GM11168 (cell line): Measurements from ENCODE around the gene THBS2.
"Not testable (repeated sequence)": the region's sequence is repeated elsewhere in the genome, so short reads cannot be mapped to it uniquely, and the experiment has no call there.

Source experiments
- in situ Hi-C: fragments of 300-500 bp; cut with MboI; formaldehyde crosslinking; loops from one replicate; pipeline ENCODE4 v1.12.0; 2022; ENCODE audit warnings: low sequenced_read_pairs; ENCODE audit not compliant: unreplicated experiment

The THBS2 gene

GRCh38 chr6:169274781-169275180 lies 21.1 kb upstream of the THBS2 start:
- in situ Hi-C loops, result no loop called here

- in situ Hi-C loops, result no loop called here
These were observed 19.9 kb upstream of the THBS2 start for GRCh38 chr6:169273511-169273910.

- in situ Hi-C loops, result no loop called here
These were observed 18.2 kb upstream of the THBS2 start for GRCh38 chr6:169271877-169272216.

GRCh38 chr6:169271158-169271876 lies 17.7 kb upstream of the THBS2 start:
- in situ Hi-C loops, result no loop called here

- in situ Hi-C loops, result not testable (repeated sequence)
These were observed 16.4 kb upstream of the THBS2 start for GRCh38 chr6:169270077-169270380.

GRCh38 chr6:169269180-169270076 lies 15.8 kb upstream of the THBS2 start:
- in situ Hi-C loops, result no loop called here

- in situ Hi-C loops, result no loop called here
These were observed 14.6 kb upstream of the THBS2 start for GRCh38 chr6:169268276-169268675.

- in situ Hi-C loops, result no loop called here
These were observed 13.3 kb upstream of the THBS2 start for GRCh38 chr6:169266746-169267591.

GRCh38 chr6:169266261-169266660 lies 12.6 kb upstream of the THBS2 start:
- in situ Hi-C loops, result no loop called here

- in situ Hi-C loops, result no loop called here
These were observed 12.0 kb upstream of the THBS2 start for GRCh38 chr6:169265486-169266131.

- in situ Hi-C loops, result no loop called here
These were observed 10.4 kb upstream of the THBS2 start for GRCh38 chr6:169263836-169264608.

GRCh38 chr6:169263374-169263773 lies 9.7 kb upstream of the THBS2 start:
- in situ Hi-C loops, result no loop called here

- in situ Hi-C loops, result not testable (repeated sequence)
These were observed 9.0 kb upstream of the THBS2 start for GRCh38 chr6:169262602-169263001.

GRCh38 chr6:169256518-169256917 lies 2.9 kb upstream of the THBS2 start:
- in situ Hi-C loops, result no loop called here

GRCh38 chr6:169256061-169256460 lies 2.4 kb upstream of the THBS2 start:
- in situ Hi-C loops, result no loop called here

- in situ Hi-C loops, result no loop called here
These were observed 2.0 kb upstream of the THBS2 start for GRCh38 chr6:169255643-169256042.

- in situ Hi-C loops, result no loop called here
These were observed 1.0 kb upstream of the THBS2 start for GRCh38 chr6:169254456-169255316.

- in situ Hi-C loops, result no loop called here
These were observed 999 bp downstream of the THBS2 start for GRCh38 chr6:169252505-169253189.
